Endothelial cell of umbilical vein (primary cell): ENCODE measurements around the gene PRAMEF1. TPM values are rescaled to one million over a fixed set of nuclear protein-coding genes. Genes with fewer than 3 reads are reported as not detected.

Experiments
- BruUV-seq: library from RNA; stranded (reverse); fragments of 400-500 nt; replicated peaks from 2 replicates; lab custom pipeline; 2021; lab: Mats Ljungman, UMichigan
- CTCF ChIA-PET: fragments of 300-600, 350-600 bp; sonication (Branson Sonifier 250); formaldehyde crosslinking; loops from one replicate; lab custom pipeline; 2021; ENCODE audit warnings: antibody characterized with exemption, inconsistent platforms; lab: Charles Lee
- POLR2A ChIA-PET: fragments of 300-600, 350-600 bp; sonication (Branson Sonifier 250); formaldehyde crosslinking; loops from one replicate; lab custom pipeline; 2021; ENCODE audit warnings: antibody characterized with exemption, inconsistent platforms; lab: Charles Lee
- DNase-seq: peaks from one replicate; pipeline ENCODE4 v3.0.0-alpha.2; 2011; ENCODE audit warnings: low read depth, low spot score
- FAIRE-seq: peaks from 2 replicates; lab custom pipeline; 2011; peaks lifted over from hg19 to GRCh38; lab: Jason Lieb, UNC
- H2AFZ ChIP-seq: 2 replicates; pipeline ENCODE4 v1.6.0; 2012; ENCODE audit warnings: low read depth, low read length, control low read depth, inconsistent platforms
- H3K27ac ChIP-seq: 2 replicates; pipeline ENCODE4 v1.5.1; 2011; ENCODE audit warnings: low read depth, mild to moderate bottlenecking, control low read depth, low read length, moderate library complexity; ENCODE audit not compliant: insufficient read depth
- H3K27me3 ChIP-seq, 2 experiments: 2 replicates each; pipeline versions ENCODE4 v1.6.0 to v1.6.1; 2011; ENCODE audit warnings: low read length in 2 of 2, mixed read lengths in 1 of 2; ENCODE audit not compliant: control insufficient read depth in 2 of 2, insufficient read depth in 2 of 2
- H3K36me3 ChIP-seq, 2 experiments: 2 replicates in 1 of 2; 3 replicates in 1 of 2; pipeline ENCODE4 v1.5.1; 2011; ENCODE audit warnings: low read length in 2 of 2, mild to moderate bottlenecking in 1 of 2, moderate library complexity in 1 of 2; ENCODE audit not compliant: control insufficient read depth in 2 of 2, insufficient read depth in 2 of 2; ENCODE audit errors: extremely low read depth in 1 of 2
- H3K4me1 ChIP-seq: 3 replicates; pipeline ENCODE4 v1.5.1; 2011; ENCODE audit warnings: mild to moderate bottlenecking, low read length; ENCODE audit not compliant: control insufficient read depth, insufficient read depth; ENCODE audit errors: extremely low read depth
- H3K4me2 ChIP-seq: 2 replicates; pipeline ENCODE4 v1.6.1; 2011; ENCODE audit warnings: low read length, control low read depth, mixed read lengths; ENCODE audit not compliant: insufficient read depth
- H3K4me3 ChIP-seq, 3 experiments: fragments of 200-600 bp in 1 of 3; sonication (generic), shearing (Covaris generic) in 1 of 3; replicated peaks in 1 of 3; 2 replicates each; pipeline ENCODE4 v1.5.1; 2011 to 2016; ENCODE audit warnings: control low read depth in 3 of 3, low read length in 3 of 3, mild to moderate bottlenecking in 2 of 3, inconsistent platforms in 1 of 3, low read depth in 1 of 3, moderate library complexity in 1 of 3; ENCODE audit not compliant: insufficient read depth in 1 of 3
- H3K79me2 ChIP-seq: 2 replicates; pipeline ENCODE4 v1.6.0; 2012; ENCODE audit warnings: low read length, inconsistent platforms; ENCODE audit not compliant: control insufficient read depth, insufficient read depth
- H3K9ac ChIP-seq: replicated peaks from 2 replicates; pipeline ENCODE3; 2011; ENCODE audit warnings: low read length, control low read depth; ENCODE audit not compliant: insufficient read depth; ENCODE audit errors: extremely low read depth
- H3K9me1 ChIP-seq: replicated peaks from 3 replicates; pipeline ENCODE4 v1.6.0; 2011; ENCODE audit warnings: mild to moderate bottlenecking, low read length; ENCODE audit not compliant: control insufficient read depth, insufficient read depth; ENCODE audit errors: extremely low read depth
- H3K9me3 ChIP-seq: replicated peaks from 2 replicates; pipeline ENCODE4 v1.5.1; 2012; ENCODE audit warnings: low read length, inconsistent platforms; ENCODE audit not compliant: control insufficient read depth, insufficient read depth
- H4K20me1 ChIP-seq: replicated peaks from 2 replicates; pipeline ENCODE3; 2011; ENCODE audit warnings: mild to moderate bottlenecking, low read length; ENCODE audit not compliant: control insufficient read depth, insufficient read depth; ENCODE audit errors: extremely low read depth
- CTCF ChIP-seq, 2 donors: IDR thresholded peaks; 1 replicate in 1 of 2; 2 replicates in 1 of 2; pipeline ENCODE4 v1.5.1; 2011; ENCODE audit warnings: low read length in 2 of 2, mild to moderate bottlenecking in 2 of 2, moderate library complexity in 2 of 2, control low read depth in 1 of 2, inconsistent platforms in 1 of 2, low read depth in 1 of 2; ENCODE audit not compliant: insufficient read depth in 1 of 2; ENCODE audit errors: extremely low read depth in 1 of 2
- FOS ChIP-seq: IDR thresholded peaks from 2 replicates; pipeline ENCODE4 v1.6.1; 2011; ENCODE audit warnings: mild to moderate bottlenecking, low read length, moderate library complexity, borderline replicate concordance; ENCODE audit not compliant: insufficient read depth
- GATA2 ChIP-seq: IDR thresholded peaks from 2 replicates; pipeline ENCODE4 v1.7.0; 2011; ENCODE audit warnings: low read depth, mild to moderate bottlenecking, moderate library complexity, mixed read lengths, low read length; ENCODE audit not compliant: insufficient read length, insufficient read depth
- JUN ChIP-seq: IDR thresholded peaks from 2 replicates; pipeline ENCODE4 v1.6.1; 2011; ENCODE audit warnings: borderline replicate concordance, low read depth; ENCODE audit not compliant: insufficient read length, insufficient read depth
- MAX ChIP-seq: IDR thresholded peaks from 2 replicates; pipeline ENCODE4 v1.6.1; 2011; ENCODE audit not compliant: insufficient read depth, insufficient read length
- POLR2A ChIP-seq: IDR thresholded peaks from 2 replicates; pipeline ENCODE4 v1.6.1; 2012; ENCODE audit warnings: low read depth, mild to moderate bottlenecking, control low read depth, low read length
- POLR2AphosphoS5 ChIP-seq: IDR thresholded peaks from 2 replicates; pipeline ENCODE4 v1.6.1; 2012; ENCODE audit warnings: low read depth, mild to moderate bottlenecking, control low read depth, low read length, moderate library complexity; ENCODE audit not compliant: insufficient read depth
- dilution Hi-C: fragments of 300-500 bp; cut with MboI; formaldehyde crosslinking; loops from one replicate; pipeline ENCODE4 v1.15.0; 2019; ENCODE audit warnings: low sequenced_read_pairs; ENCODE audit not compliant: extremely low pct_ligation_motif_present
- intact Hi-C: fragments of 100-400 bp; cut with micrococcal nuclease; formaldehyde crosslinking; loops from one replicate; pipeline ENCODE4 v1.10.0; 2022
- polyA plus RNA-seq, 4 experiments: library from polyadenylated mRNA; depleted of rRNA in 3 of 4; stranded (reverse) in 3 of 4; unstranded in 1 of 4; fragments of >200 nt; gene quantifications; 2 replicates each; pipeline versions ENCODE4 v1.2.1 to v1.2.3, GENCODE V29; 2011 to 2012; ENCODE audit warnings: missing spikeins in 1 of 4
- total RNA-seq: library from RNA; stranded (reverse); gene quantifications from 2 replicates; pipeline ENCODE4 v1.2.3, GENCODE V29; 2021

The PRAMEF1 gene
- total and polyA plus RNA-seq, 2 donors (not counting 3 experiments of a cell fraction or from before 2014, with no cell fraction given) = not detected

- Histone ChIP-seq H3K9me1 (no peaks in the 10 kb centered on the region), H3K79me2 (no peaks in the 10 kb centered on the region), H3K9ac (no peak overlapping the region), H3K4me3 (no peak overlapping the region), H3K27ac (no peak overlapping the region), H3K27me3 (no peaks in the 10 kb centered on the region), H4K20me1 (no peaks in the 10 kb centered on the region), H3K4me2 (no peak overlapping the region), H3K36me3 (no peaks in the 10 kb centered on the region), H3K4me1 (no peaks in the 10 kb centered on the region), H2AFZ (no peak overlapping the region), H3K9me3 (no peaks in the 10 kb centered on the region)
- intact Hi-C loops (no loop called here), dilution Hi-C loops (no loop called here)
- CTCF ChIA-PET = no interaction called here
- no peak for TF ChIP-seq FOS
- TF ChIP-seq CTCF (IDR thresholded peaks at IDR 0.05; ENCODE audit: extremely low read depth in 1 of 2, insufficient read depth in 1 of 2, low read depth in 1 of 2, low read length in 2 of 2) = no peak
- no peak for TF ChIP-seq POLR2A
- TF ChIP-seq MAX = no peak
- no peak for TF ChIP-seq POLR2AphosphoS5
- no peak for TF ChIP-seq JUN
- no peak for TF ChIP-seq GATA2
- BruUV-seq = no TSS peak
- POLR2A ChIA-PET = no interaction called here
- DNase-seq (no peak), FAIRE-seq (no peak)
These were observed 28.4 kb upstream of the PRAMEF1 start for GRCh38 chr1:12762766-12763165.
